DND-41 (cell line): ENCODE data around the gene PRKAG2.
"Not testable (repeated sequence)": the region's sequence is repeated elsewhere in the genome, so short reads cannot be mapped to it uniquely, and the experiment has no call there.

Source experiments
- ATAC-seq: fragments of 200-7000 bp; cut with Tn5 transposase; 3 replicates; pipeline ENCODE4 v1.9.1; 2021; ENCODE audit warnings: low read depth; ENCODE audit not compliant: insufficient read depth
- DNase-seq: peaks from one replicate; pipeline ENCODE4 v3.0.0-alpha.2; 2020
- H2AFZ ChIP-seq: 2 replicates; pipeline ENCODE4 v1.6.0; 2012; ENCODE audit warnings: low read depth, low read length
- H3K27ac ChIP-seq: 2 replicates; pipeline ENCODE4 v1.5.1; 2012; ENCODE audit warnings: low read length, inconsistent platforms
- H3K27me3 ChIP-seq: fragments of 200-600 bp; sonication (generic); 2 replicates; pipeline ENCODE4 v1.6.0; 2012; ENCODE audit warnings: low read length, mild to moderate bottlenecking, inconsistent platforms; ENCODE audit not compliant: insufficient read depth, poor library complexity
- H3K36me3 ChIP-seq: 2 replicates; pipeline ENCODE4 v1.5.1; 2012; ENCODE audit warnings: low read length, inconsistent platforms; ENCODE audit not compliant: insufficient read depth
- H3K4me1 ChIP-seq: 2 replicates; pipeline ENCODE4 v1.5.1; 2012; ENCODE audit warnings: mild to moderate bottlenecking, low read length; ENCODE audit not compliant: insufficient read depth
- H3K4me2 ChIP-seq: 2 replicates; pipeline ENCODE4 v1.6.0; 2012; ENCODE audit warnings: mild to moderate bottlenecking, moderate library complexity, low read length, inconsistent platforms; ENCODE audit not compliant: insufficient read depth
- H3K4me3 ChIP-seq, 2 experiments: fragments of 200-600 bp in 1 of 2; shearing (Covaris generic) in 1 of 2; 2 replicates each; pipeline ENCODE4 v1.5.1; 2012 to 2016; ENCODE audit warnings: inconsistent platforms in 2 of 2, low read length in 2 of 2, mild to moderate bottlenecking in 2 of 2, low read depth in 1 of 2, moderate library complexity in 1 of 2
- H3K79me2 ChIP-seq: 2 replicates; pipeline ENCODE4 v1.6.0; 2012; ENCODE audit warnings: low read length, inconsistent platforms; ENCODE audit not compliant: insufficient read depth
- H3K9ac ChIP-seq: 2 replicates; pipeline ENCODE4 v1.6.0; 2012; ENCODE audit warnings: low read depth, mild to moderate bottlenecking, inconsistent platforms, low read length, moderate library complexity
- H3K9me3 ChIP-seq: 2 replicates; pipeline ENCODE4 v1.5.1; 2012; ENCODE audit warnings: low read length, moderate library complexity, mild to moderate bottlenecking, inconsistent platforms; ENCODE audit not compliant: insufficient read depth, severe bottlenecking
- H4K20me1 ChIP-seq: 2 replicates; pipeline ENCODE4 v1.6.0; 2012; ENCODE audit warnings: low read length; ENCODE audit not compliant: insufficient read depth
- EZH2 ChIP-seq: IDR thresholded peaks from 3 replicates; pipeline ENCODE4 v1.6.1; 2012; ENCODE audit warnings: borderline replicate concordance, low read depth, mild to moderate bottlenecking, moderate library complexity, low read length, inconsistent platforms; ENCODE audit not compliant: severe bottlenecking
- TF ChIP-seq, protein P1 (sequence below): IDR thresholded peaks from 2 replicates; pipeline ENCODE4 v1.5.1; 2012; ENCODE audit warnings: borderline replicate concordance, low read length, moderate library complexity, mild to moderate bottlenecking; ENCODE audit not compliant: poor library complexity, severe bottlenecking; ENCODE audit errors: extremely low read depth

The PRKAG2 gene

DNA sequence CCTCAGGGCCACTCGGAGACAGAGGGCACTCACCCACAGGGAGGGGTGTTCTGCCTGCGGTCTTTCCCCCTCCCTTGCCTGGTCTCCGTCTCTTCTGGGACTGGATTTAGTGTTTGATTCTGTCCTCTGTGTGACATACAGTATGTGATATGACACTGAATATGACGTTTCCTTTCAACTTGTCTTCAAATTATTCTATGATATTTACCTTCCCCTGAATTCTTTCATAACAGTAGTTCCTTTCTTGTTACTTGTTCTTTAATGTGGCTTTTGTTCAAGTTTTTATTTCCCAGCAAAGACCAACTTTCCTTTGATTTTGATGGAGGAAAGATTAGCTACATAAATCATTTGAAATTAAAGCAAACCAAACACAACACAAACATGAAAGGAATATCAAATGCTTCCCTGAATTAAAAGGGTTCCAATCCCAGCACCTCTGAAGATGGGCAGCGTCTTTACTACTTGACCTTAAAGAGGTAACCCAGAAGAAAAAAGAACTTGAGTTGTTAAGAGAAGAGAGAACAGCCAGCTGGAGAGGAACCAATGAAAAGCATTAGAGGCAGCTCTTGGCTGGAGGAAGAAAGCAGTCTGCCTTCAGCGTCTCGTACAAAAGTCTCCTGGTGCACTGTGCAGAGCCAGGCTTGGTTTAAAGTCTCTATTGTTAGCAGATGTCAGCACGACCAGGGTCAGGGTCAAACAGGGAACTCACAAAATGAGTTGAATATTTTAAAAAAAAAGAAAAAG, 338.9 kb downstream of the PRKAG2 start:
- peaks cover 9% of the 10 kb centered on the region for H3K27me3 ChIP-seq
- TF ChIP-seq EZH2: no peak
- TF ChIP-seq, protein P1, sequence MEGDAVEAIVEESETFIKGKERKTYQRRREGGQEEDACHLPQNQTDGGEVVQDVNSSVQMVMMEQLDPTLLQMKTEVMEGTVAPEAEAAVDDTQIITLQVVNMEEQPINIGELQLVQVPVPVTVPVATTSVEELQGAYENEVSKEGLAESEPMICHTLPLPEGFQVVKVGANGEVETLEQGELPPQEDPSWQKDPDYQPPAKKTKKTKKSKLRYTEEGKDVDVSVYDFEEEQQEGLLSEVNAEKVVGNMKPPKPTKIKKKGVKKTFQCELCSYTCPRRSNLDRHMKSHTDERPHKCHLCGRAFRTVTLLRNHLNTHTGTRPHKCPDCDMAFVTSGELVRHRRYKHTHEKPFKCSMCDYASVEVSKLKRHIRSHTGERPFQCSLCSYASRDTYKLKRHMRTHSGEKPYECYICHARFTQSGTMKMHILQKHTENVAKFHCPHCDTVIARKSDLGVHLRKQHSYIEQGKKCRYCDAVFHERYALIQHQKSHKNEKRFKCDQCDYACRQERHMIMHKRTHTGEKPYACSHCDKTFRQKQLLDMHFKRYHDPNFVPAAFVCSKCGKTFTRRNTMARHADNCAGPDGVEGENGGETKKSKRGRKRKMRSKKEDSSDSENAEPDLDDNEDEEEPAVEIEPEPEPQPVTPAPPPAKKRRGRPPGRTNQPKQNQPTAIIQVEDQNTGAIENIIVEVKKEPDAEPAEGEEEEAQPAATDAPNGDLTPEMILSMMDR: no peak
- H2AFZ ChIP-seq: no peak overlapping the region
- no peak for DNase-seq
- H3K27ac ChIP-seq: no peak overlapping the region
- no peak overlapping the region for H3K4me3 ChIP-seq
- no peak overlapping the region for H3K9ac ChIP-seq
- no peak for ATAC-seq
- no peaks in the 10 kb centered on the region for H3K4me1 ChIP-seq
- no peak overlapping the region for H3K4me2 ChIP-seq
- H3K79me2 ChIP-seq: no peaks in the 10 kb centered on the region
- no peaks in the 10 kb centered on the region for H4K20me1 ChIP-seq
- no peaks in the 10 kb centered on the region for H3K36me3 ChIP-seq
- no peaks in the 10 kb centered on the region for H3K9me3 ChIP-seq

DNA sequence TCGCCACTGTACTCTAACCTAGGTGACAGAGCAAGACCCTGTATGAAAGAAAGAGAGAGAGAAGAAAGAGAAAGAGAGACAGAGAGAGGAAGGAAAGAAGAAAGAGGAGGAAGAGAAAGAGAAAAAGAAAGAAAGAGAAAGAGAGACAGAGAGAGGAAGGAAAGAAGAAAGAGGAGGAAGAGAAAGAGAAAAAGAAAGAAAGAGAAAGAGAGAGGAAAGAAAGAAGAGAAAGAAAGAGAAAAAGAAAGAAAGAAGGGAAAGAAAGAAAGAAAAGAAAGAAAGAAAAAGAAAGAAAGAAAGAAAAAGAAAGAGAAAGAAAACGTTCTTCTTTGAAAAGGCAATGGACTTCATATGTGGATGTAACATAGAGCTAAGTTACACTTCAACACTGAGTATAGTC, 340.7 kb downstream of the PRKAG2 start:
- H4K20me1 ChIP-seq, H3K4me1 ChIP-seq, H3K27me3 ChIP-seq, H2AFZ ChIP-seq, H3K4me2 ChIP-seq, H3K27ac ChIP-seq, H3K4me3 ChIP-seq, H3K9ac ChIP-seq, ATAC-seq, H3K36me3 ChIP-seq, H3K9me3 ChIP-seq, H3K79me2 ChIP-seq, DNase-seq: not testable (repeated sequence)

DNA sequence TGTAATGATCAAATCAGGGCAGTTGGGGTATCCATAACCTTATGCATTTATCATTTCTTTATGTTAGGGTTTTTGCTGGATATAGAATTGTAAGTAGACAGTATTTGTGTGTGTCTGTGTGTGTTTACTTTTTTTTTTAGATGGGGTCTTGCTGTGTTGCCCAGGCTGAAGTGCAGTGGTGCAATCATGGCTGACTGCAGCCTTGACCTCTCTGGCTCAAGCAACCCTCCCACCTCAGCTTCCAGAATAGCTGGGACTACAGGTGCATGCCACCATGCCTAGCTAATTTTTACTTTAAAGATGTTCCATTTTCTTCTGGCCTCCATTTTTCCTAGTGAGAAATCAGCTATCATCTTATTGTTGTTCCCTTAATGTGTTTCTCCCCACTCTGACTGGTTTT, 347.1 kb downstream of the PRKAG2 start:
- Histone ChIP-seq H2AFZ (no peak overlapping the region), H3K79me2 (no peaks in the 10 kb centered on the region), H3K4me1 (no peaks in the 10 kb centered on the region), H3K36me3 (no peaks in the 10 kb centered on the region), H3K27ac (no peak overlapping the region), H3K27me3 (no peaks in the 10 kb centered on the region), H3K9ac (no peak overlapping the region), H4K20me1 (no peaks in the 10 kb centered on the region), H3K4me2 (no peak overlapping the region), H3K4me3 (no peak overlapping the region), H3K9me3 (peaks cover 12% of the 10 kb centered on the region)
- DNase-seq (no peak), ATAC-seq (no peak)
- no peak for TF ChIP-seq EZH2
- TF ChIP-seq, protein P1: no peak

DNA sequence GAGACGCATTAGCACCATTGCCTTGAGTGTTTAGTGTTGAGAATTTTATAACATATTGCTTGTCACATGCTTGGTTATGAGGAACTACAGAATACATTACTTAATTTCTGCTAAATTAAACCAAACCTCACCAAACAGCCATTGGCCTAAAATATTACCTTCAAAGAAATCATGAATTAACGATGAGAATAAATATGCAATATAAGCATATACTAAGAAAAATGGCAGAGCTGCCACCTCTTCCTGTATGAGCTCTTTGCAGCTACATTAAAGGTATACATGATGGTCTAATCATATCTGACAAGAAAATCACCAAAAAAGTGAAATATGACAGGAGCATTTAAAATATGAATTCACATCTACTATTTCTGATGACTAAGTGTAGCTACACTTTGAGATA, 352.1 kb downstream of the PRKAG2 start:
- no peaks in the 10 kb centered on the region for H4K20me1 ChIP-seq
- no peaks in the 10 kb centered on the region for H3K79me2 ChIP-seq
- no peak overlapping the region for H3K9ac ChIP-seq
- H3K27me3 ChIP-seq: no peaks in the 10 kb centered on the region
- peaks cover 9% of the 10 kb centered on the region for H3K4me1 ChIP-seq
- no peaks in the 10 kb centered on the region; the same call in 1 of the 2 replicates for H3K36me3 ChIP-seq
- H2AFZ ChIP-seq: no peak overlapping the region
- H3K27ac ChIP-seq: no peak overlapping the region
- no peak overlapping the region for H3K4me2 ChIP-seq
- TF ChIP-seq, protein P1: no peak
- TF ChIP-seq EZH2: no peak
- ATAC-seq: no peak
- DNase-seq: no peak
- peaks cover 11% of the 10 kb centered on the region for H3K9me3 ChIP-seq
- no peak overlapping the region for H3K4me3 ChIP-seq
